ENCODE measurements around the gene USP34.
A peak's percentile ranks its signal among the peaks of the same experiment; 100 is the strongest.
"Not testable (repeated sequence)": the region's sequence is repeated elsewhere in the genome, so short reads cannot be mapped to it uniquely, and the experiment has no call there.

USP34 gene

DNA sequence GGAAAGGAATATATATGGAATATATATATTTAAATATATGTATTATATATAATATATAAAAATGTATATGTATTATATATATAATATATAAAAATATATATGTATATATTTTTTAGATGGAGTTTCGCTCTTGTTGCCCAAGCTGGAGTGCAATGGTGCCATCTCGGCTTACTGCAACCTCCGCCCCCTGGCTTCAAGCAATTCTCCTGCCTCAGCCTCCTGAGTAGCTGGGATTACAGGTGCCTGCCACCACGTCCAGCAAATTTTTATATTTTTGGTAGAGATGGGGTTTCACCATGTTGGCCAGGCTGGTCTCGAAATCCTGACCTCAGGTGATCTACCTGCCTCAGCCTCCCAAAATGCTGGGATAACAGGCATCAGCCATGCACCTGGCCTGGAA lies 322.8 kb downstream of the USP34 start:
- not testable (repeated sequence) for H3K9me3 Mint-ChIP-seq; H3K4me3 Mint-ChIP-seq; H3K27me3 Mint-ChIP-seq; H3K27ac Mint-ChIP-seq; H3K4me1 Mint-ChIP-seq (ENCODE audit: low read depth)
- intact Hi-C loops (cut with micrococcal nuclease) = loop anchor here (10.0 kb wide), 1 partner anchor 617 kb away; no protein-coding TSS in a partner anchor
- peaks cover 43% of the 10 kb centered on the region for H3K36me3 Mint-ChIP-seq (ENCODE audit: low read depth)

DNA sequence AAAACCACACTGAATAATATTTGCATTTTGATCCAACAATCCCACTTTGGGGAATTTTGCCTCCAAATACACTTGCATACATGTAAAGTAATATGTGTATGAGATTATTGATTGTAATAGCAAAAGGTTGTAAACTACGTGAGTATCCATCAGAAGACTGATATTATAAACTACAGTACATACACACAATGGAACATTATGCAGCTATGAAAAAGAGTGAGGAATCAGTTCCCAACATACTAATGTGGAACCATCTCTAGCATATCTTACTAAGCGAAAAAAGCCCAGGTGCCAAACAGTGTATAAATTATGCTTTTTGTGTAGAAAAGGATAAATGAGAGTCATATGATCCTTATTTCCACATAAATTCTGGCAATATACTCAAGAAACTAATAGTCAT lies 324.9 kb downstream of the USP34 start:
- Mint-ChIP-seq H3K4me1 (ENCODE audit: low read depth) (no peaks in the 10 kb centered on the region), H3K27me3 (no peaks in the 10 kb centered on the region), H3K27ac (peak overlapping the region; percentile 88), H3K4me3 (no peak overlapping the region), H3K36me3 (ENCODE audit: low read depth) (peaks cover 33% of the 10 kb centered on the region), H3K9me3 (no peaks in the 10 kb centered on the region)
- intact Hi-C loops (cut with micrococcal nuclease) = loop anchor here (1.0 to 10.0 kb wide), 2 partner anchors 31 to 619 kb away; no protein-coding TSS in a partner anchor

DNA sequence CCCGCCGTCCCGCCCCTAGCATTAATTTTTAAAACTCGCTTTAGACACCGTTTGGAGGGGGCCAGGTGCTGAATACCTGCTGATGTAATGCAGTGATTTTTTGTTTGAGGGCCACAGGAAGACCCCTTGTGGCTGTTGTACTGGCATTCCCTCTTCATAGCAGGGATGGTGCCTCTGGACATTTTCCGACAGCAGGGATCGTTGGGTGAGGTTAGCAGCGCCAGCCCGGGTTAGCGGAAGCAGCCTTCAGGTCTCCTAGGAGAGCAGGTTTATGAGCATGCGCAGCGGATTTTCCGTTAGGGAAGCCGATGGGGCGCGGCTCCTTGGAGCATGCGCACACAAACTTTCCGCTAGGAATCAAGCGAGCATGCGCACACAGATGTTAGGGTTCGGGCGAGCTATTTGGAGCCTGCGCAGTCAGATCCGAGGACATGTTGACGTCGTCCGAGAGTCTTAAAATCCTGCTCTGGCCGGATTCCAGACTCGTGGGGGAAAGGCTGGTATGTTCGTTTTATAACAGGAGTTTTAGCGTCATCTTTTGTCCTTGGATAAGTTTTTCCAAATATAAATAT lies 326.1 kb downstream of the USP34 start:
- no peaks in the 10 kb centered on the region for H3K27me3 Mint-ChIP-seq
- intact Hi-C loops (cut with micrococcal nuclease) = loop anchor here (1.0 to 10.0 kb wide), 2 partner anchors 33 to 620 kb away; no protein-coding TSS in a partner anchor

GRCh38 chr2:61141151-61141550 lies 329.7 kb downstream of the USP34 start:
- Mint-ChIP-seq H3K4me1 (ENCODE audit: low read depth) (no peaks in the 10 kb centered on the region), H3K36me3 (ENCODE audit: low read depth) (peaks cover 7% of the 10 kb centered on the region), H3K9me3 (no peaks in the 10 kb centered on the region), H3K4me3 (no peak overlapping the region), H3K27me3 (no peaks in the 10 kb centered on the region), H3K27ac (no peak overlapping the region)
- intact Hi-C loops (cut with micrococcal nuclease) = loop anchor here (10.0 kb wide), 1 partner anchor 624 kb away; no protein-coding TSS in a partner anchor

More for the DNA sequence above, 326.1 kb downstream of the USP34 start:
- H3K36me3 Mint-ChIP-seq (ENCODE audit: low read depth) = peaks cover 22% of the 10 kb centered on the region
- peak overlapping the region; percentile 88 for H3K27ac Mint-ChIP-seq
- no peaks in the 10 kb centered on the region for H3K4me1 Mint-ChIP-seq (ENCODE audit: low read depth)
- peak overlapping the region; percentile 83 for H3K4me3 Mint-ChIP-seq
- H3K9me3 Mint-ChIP-seq = no peaks in the 10 kb centered on the region

- intact Hi-C loops (cut with micrococcal nuclease) = no loop called here
- no peaks in the 10 kb centered on the region for H3K9me3 Mint-ChIP-seq
- H3K4me1 Mint-ChIP-seq (ENCODE audit: low read depth) = peaks cover 5% of the 10 kb centered on the region
- no peaks in the 10 kb centered on the region for H3K36me3 Mint-ChIP-seq (ENCODE audit: low read depth)
- H3K4me3 Mint-ChIP-seq = no peak overlapping the region
- H3K27me3 Mint-ChIP-seq = no peaks in the 10 kb centered on the region
- H3K27ac Mint-ChIP-seq = no peak overlapping the region
Measured at GRCh38 chr2:61138859-61139258, 332.0 kb downstream of the USP34 start.
